HG03159 (cell line): ENCODE measurements around the gene MDN1.
A peak's percentile ranks its signal among the peaks of the same experiment; 100 is the strongest.
"Not testable (repeated sequence)": the region's sequence is repeated elsewhere in the genome, so short reads cannot be mapped to it uniquely, and the experiment has no call there.

Experiments used
- ATAC-seq: cut with Tn5 transposase; IDR thresholded peaks from one replicate; pipeline ENCODE4 v1.9.1; 2021; ENCODE audit warnings: mild to moderate bottlenecking, moderate library complexity; ENCODE audit not compliant: unreplicated experiment

Gene MDN1

DNA sequence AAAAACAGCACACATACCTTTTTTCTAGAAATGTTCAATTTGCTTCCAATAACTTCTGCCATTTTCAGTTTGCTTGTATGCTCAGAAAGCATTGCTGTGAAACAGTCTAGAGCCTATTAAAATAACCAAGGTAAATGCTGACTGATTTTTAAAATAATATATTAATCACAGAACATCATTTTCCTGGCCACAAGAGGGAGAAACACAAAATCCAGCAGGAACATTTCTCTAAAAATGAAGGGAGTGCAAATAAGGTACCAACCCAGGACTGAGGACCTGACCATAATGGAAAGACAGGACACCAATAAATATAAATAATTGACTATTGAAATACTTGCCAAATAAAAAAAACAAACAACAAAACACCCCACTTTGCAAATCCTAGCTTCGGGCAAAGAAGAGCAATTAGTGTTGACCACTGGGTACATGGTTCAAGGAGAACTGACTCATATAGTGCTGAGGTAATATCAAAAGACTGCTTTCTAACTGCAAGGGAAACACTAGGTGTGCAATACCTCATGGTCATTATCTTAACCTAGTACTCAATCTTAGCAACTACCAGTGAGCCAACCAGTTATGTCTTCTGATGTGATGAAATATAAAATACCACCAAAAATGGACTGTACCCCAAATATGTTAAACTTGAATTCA is 42.9 kb downstream of the MDN1 start:
- no peak for ATAC-seq

DNA sequence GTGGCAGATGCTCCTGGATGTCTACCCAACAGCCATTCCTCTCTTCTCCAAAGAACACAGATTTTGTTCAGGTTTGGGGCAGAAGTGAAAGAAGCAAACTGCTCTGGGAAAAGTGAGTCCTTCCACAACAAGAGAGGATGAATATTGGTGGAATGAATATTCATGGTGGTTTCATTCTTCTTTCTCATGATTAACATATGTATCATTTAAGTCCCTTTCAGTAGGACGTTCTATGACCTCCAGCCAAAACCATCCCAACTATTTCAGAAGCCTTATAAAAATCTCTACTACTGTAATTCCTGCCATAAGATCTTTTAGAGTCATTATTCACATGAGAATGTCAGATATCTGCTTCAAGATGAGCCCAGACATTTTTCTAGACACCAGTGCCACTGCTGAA is 44.4 kb downstream of the MDN1 start:
- ATAC-seq: no peak

DNA sequence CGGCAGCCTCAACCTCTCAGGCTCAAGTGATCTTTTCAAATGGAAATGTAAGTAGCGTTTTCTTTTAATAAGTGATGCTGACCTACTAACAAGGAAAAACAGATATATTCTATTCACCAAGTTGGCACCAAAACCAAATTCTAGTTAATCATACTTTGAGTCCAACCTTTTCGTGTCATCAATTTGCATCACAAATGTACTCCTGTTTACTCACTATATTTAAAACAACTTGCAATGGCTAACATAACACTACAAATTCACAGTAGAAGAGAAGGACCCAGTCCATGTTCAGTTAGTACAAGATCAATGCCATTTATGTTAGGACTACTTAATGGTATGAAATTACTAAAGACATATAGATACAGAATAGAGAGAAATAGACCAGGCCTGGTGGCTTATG is 50.0 kb downstream of the MDN1 start:
- no peak for ATAC-seq

DNA sequence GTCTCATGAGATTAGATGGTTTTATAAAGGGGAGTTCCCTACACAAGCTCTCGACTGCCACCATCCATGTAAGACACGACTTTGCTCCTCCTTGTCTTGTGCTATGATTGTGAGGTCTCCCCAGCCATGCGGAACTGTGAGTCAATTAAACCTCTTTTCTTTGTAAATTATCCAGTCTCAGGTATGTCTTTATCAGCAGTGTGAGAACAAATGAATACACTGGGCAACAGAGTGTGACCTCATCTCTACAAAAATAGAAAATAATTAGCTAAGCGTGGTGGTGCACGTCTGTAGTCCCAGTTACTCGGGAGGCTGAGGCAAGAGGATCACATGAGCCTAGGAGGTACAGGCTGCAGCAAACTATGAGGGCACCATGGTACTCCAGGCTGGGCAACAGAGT is 51.3 kb downstream of the MDN1 start:
- no peak for ATAC-seq

DNA sequence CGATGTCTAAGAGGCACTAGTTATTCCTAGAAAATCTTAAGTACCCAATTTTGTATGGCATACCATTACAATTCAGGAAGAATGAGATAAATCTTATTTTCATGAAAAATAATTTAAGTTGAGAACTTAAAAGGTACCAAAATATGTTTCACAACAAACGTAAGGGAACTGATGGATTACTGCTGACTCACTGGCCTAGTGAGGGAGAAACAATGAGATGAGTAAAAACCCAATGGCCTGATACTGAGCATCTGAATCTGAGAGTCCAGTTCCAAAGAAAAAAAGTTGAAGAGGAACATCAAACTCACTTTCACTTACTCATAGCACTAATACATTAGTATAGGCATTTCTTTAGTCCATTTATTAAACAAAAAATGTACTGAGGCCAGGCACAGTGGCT is 56.0 kb downstream of the MDN1 start:
- ATAC-seq: no peak

DNA sequence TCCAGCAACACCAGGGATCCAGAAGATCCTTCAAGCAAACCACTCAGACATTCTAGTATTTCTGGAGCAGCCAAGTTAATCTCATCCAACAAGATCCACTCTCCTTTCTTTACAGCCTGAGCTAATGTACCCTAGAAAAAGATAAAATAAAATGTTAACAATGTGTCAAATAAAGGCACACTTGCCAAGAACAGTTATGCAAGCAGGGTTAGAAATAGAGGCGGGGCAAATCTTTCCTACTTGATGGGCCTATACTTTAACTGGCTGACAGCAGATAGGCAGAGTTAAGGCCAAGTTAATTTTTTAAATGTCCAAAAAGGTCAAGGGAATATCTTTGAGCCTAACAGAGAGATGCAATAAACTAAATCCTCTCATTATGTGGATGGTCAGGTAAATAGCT is 60.8 kb downstream of the MDN1 start:
- no peak for ATAC-seq

DNA sequence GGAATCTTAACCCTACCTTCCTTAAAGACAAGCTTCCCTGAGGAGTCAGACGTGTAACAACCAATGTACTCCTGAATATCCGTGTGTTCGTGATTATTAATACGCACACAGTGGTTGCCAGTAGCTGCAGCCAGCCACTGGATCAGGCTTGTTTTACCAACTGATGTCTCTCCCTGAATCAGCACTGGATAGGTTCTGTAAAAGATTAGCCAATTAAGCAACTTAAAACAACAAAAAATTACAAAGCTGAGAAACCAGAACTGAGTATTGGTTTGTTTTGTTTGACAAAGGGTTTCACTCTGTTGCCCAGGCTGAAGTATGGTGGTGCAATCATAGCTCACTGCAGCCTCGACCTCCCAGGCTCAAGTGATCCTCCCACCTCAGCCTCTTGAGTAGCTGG is 69.3 kb downstream of the MDN1 start:
- ATAC-seq: no peak

DNA sequence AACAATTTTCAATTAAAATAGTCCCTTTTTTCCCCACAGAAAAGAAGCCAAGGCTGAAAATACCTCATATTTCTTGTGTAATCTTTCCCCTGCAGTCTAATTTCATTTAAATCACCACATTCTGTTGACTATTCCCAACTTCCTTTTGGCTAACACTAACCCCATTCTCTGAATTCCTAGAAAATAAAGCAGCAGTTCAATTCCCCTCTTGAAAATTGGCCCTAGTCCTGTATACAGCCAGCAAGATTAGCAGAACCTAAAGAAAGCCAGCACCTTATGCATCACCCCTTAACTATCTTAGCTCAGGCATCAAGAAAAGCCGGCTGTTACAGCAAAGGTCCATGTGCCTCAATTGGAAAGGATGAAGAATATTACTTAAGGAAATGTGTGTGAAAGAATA is 69.7 kb downstream of the MDN1 start:
- ATAC-seq: no peak

DNA sequence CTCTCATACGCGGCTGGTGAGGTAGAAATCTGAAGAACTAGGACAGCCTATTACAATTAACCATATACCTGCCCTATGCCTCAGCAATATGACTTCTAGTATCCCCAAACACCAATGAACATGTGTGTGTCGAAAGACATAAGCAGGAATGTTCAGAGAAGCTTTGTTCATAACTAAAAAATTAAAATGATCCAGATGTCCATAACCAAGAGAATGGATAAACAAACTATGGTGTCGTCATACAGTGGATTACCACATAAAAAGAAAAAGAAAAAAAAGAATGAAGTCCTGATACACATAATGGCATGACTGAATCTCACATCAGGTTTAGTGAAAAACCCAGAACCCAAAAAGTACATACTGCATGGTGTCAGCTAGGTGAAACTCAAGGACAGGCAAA is 73.9 kb downstream of the MDN1 start:
- no peak for ATAC-seq

DNA sequence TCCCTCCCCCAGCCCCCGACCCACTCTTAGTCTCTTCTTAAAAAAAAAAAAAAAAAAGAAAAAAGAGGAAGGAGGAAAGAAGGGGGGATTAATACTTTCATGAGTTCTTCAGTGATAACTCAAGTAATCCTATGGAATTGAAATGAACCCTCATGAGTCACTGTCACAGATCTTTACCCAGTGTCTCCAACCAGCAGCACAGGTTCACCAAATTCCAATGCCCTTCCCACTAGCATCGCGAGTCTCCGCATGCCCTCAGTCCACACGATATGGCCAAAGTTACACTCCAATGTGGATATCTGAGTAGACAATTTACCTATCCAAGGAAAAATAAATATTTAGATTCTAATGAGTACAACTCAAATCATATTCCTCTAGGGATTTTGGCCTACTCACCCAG is 74.5 kb downstream of the MDN1 start:
- ATAC-seq: no peak

DNA sequence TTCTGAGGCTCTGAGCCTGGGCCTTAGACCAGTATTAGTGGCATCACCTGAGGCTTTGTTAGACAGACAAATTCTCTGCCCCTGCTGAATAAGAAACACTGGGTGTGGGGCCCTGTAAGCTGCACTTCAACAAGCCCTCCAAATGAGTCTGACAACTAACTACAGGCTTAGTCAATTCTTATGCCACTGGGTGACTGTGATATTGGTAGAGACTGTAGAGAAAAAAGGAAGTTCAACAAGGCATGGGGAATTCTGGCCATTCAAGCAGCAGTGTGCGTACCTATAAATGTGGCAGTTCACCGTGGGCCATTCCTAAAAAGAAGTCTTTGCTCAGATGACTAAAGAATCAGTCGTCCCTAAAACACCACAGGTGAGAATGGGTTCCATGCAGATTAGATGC is 82.7 kb downstream of the MDN1 start:
- ATAC-seq: no peak

DNA sequence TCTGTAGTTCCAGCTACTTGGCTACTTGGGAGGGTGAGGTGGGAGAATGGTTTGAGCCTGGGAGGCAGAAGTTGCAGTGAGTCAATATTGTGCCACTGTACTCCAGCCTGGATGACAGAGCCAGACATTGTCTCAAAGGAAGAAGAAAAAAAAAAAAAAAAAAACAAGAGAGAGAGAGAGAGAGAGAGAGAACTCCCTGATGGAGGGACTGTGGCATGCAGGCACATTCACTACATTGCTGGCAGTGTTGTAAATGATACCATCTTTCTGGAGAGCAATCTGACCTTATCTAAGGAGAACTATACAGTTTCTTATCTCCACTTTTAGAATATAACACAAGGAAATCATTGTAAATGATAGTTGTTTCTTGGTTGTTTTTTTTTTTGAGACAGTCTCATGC is 85.1 kb downstream of the MDN1 start:
- no peak for ATAC-seq

DNA sequence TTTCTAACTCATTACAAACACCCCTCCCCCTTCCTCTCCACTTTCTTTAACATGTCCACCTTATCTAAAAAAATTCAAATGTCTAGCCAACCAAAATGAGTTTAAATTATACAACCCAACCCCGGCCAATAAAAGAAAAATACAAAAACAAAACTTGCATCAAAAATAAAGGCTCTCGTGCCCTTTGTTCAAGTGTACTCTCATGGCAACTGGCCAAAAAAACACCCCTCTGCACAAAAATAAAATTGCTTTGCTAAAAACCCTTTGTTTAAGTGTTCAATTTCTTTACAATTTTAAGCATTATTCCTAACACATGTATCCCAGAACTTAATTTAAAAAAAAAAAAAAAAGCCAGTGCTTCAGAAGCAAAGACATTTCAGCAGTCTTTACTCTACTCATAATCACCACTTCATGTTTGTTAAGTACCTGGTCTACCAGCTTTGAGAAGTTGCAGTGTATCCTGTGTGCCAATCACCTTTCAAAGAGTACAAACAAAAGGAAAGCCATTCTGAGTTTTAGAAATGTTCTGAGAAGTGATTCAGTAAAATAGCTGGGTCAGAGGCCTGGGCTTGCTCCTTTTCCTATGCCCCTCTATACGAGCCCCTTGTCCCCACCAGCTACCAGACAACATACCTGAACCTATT is 87.5 kb downstream of the MDN1 start:
- no peak for ATAC-seq

DNA sequence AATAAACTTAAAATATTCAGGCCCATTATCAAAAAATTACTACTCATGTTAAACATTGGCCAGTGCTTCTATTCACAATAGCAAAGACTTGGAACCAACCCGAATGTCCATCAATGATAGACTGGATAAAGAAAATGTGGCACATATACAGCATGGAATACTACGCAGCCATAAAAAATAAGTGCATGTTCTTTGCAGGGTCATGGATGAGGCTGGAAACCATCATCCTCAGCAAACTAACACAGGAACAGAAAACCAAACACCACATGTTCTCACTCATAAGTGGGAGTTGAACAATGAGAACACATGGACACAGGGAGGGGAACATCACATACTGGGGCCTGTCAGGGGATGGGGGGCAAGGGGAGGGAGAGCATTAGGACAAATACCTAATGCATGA is 88.3 kb downstream of the MDN1 start:
- ATAC-seq: not testable (repeated sequence)

DNA sequence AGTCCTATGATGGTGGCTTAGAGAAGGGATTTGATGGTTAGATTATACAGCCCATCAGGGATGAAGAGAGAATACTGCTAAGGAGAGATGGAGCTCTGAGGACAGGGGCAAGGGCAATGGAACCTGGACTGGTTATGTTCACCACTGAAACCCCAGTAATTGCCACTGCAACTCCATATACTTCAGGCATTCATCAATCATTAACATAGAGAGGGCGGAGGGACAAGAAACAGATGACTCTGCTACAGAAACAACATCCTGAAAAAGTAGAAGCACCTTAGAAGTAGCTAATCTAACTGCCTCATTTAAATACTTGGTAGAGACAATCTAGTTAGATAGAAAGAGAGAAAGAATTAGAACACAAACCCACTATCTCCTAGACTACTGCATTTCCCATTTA is 89.8 kb downstream of the MDN1 start:
- ATAC-seq: peak; percentile 89

DNA sequence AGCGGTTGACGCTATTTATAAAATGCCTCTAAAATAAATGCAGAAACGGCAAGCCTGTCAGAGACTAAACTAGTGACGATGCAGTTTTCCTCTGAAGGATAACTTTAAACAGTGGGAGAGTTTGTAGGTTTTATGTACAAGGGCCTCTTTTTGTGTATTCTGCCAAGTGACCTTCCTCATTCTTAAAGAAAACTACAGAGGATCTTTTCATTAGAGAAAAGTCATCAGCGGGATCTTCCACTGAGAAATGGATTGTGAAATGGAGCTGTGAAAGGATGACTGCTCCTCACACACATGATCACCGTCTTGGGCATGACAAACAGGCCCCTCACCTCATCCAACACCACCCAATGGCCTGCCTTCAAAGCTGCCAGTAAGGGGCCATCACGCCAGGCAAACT is 92.1 kb downstream of the MDN1 start:
- ATAC-seq: no peak

DNA sequence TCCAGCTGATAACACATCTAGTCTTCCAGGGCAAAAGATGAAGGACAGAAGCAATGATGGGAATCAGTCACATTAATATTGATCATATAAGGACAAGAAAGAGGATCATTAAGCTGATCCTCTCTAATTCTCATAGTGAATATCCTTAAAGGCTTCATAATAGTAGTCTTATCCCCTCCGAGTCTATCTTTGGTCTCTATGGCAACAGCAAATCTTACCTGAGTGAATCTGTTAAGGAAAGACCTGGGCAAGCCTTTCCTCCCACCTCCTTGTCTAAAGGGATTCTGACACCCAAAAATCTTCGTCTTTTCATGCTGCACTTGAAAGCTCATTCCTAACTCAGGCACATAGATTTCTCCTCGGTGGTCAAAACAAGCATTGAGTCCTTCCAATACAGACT is 94.6 kb downstream of the MDN1 start:
- ATAC-seq: no peak

DNA sequence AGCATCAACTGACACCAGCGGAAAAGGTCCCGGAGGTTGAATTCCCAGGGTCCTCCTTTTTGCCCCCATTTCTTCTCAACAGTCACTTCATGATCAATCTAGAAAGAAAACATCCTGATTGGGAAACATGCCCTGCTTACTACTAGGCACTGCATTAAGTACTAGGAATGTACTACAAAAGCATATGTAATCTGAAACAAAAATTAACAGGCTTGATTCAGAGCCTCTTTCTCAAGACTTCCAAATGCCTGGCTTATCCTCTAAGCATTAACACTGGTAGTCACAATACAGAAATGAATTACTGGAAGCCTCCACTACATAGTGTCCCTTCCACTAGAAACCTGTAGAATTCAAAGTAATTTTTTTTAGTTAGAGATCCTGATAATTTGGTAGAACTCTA is 96.5 kb downstream of the MDN1 start:
- no peak for ATAC-seq

DNA sequence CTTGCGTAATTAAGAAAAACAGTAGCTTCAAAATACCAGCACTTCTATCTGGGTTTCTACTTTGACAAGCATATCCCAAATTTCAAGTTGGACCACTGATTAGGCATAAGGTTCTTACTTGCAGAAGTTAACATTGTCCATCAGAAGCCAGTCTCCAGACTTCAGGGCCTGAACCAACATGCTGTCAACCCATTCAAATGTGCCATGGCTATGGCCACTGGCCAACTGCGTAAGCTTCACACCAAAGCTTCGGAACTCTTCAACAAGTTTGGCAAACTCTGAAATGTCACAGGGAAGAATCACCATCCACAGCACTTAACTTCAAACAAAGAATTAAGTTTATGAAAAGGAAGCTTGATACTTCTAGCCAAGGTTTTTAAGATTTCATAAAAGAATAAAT is 103.1 kb downstream of the MDN1 start:
- no peak for ATAC-seq

DNA sequence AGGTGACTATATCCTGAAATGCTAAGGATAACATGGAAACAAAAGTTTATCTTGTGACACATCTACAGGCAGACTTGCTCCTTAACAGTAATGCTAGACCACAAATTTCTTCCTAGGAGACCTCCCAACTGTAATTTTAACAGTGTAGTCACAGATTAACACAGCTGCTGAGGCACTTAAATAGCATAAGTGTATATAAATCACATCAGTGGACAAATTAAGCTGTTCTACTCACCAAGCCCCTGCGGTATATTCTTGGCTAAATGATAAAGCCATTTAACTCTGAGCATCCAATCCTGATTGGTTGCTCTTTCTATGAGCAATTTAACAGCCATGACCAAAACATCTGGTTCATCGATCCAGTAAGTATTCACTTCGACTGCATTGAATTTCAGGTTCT is 107.8 kb downstream of the MDN1 start:
- ATAC-seq: no peak

DNA sequence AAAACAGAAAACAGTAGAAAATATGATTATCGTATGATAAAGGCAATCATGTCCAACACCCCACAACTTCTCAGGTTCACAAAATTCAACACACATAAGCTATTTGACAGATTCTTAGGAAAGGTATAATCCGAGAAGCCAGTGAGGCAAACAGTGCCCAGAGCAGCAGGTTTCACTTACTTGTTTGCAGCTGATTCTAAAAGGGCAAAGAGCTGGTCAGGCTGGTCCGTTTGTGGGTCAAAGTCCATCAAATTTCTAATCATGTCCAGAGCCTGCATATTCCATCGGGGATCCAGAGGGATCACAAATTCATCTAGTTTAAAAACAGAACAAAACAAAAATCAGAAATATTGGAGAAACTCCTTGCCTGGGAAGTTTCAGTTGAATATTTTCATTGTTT is 111.3 kb downstream of the MDN1 start:
- no peak for ATAC-seq

DNA sequence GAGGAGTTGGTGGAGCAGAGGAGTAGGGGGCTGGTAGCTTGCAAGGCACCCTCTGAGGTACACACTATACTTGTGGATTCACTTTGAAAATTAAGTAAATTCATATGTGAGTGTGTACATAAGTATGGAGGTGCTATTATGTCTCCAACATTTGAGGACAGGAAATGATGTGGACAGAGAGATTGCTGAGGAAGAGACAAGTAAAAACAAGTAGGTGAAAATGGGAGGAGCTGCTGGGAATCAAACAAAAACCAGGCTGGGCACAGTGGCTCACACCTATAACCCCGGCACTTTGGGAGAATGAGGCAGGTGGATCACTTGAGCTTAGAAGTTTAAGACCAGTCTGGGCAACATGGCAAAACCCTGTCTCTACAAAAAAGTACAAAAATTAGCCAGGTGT is 111.8 kb downstream of the MDN1 start:
- ATAC-seq: no peak

DNA sequence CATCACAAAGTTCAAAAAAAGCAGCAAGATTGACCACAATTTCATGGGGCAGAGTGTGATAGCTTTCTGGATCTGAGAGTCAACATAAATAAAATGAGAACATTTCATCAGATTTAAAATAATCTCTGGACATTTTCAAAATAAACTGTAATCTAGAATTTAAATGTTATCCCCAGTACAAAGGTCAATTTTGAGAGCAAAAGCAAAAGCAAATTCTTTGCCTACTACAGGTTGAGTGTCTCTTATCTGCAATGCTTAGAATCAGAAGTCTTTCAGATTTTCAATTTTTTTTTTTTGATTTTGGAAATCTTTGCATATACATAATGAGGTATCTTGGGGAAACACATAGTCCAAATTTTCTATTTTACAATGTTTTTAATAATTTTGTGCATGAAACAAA is 113.5 kb downstream of the MDN1 start:
- no peak for ATAC-seq
